ENCODE data around the gene BCKDK. TPM values are rescaled to one million over a fixed set of nuclear protein-coding genes. Genes with fewer than 3 reads are reported as not detected.

Gene BCKDK
- total and polyA plus RNA-seq, 12 donors = 26.1 to 90.9 (median 71.4) TPM

DNA sequence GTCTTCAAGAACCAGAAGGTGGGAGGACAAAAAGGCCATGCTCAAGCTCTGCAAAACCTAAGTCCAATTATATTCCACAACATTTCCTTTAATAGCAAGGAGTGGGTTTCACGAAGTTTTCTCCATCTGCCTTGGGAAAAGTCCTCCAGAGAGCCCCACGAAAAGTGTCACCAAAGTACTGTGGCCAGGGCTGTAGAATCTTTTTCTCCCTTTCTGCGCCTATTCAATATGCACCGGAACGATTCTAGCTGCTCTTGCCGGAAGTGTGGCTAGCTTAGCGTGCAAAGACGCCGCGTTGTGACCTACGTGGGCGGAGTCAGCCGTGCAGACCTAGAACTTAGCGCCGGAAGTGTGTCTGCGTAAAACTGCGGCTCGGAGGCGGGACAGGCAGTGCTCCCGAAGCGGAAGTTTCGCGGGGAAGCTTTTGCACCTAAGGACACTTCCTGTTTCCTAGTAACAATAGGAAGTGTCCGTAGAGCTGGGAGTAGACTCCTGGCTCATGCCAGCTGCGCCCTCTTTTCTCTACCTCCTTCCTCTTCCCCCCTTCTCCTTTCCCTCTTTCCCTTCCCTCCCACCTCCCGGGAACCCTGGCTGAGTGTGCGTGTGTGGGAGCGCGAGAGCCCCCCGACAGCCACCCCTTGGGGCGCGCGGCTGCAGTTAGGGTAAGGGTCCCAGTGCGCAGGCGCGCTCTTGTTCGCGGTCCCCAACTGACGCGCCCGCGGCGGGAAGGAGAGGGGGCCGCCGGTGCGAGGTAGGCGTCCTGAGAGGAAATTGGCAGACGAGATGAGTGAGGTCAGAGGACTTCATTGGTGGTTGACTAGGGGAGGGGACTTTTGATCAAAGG is 34.0 kb upstream of the BCKDK start, which contains the start of the genes ZNF646 and ZNF668:
TSS of gene ZNF646 (plus strand) at position 453 of the 844 bp plus-strand sequence. CDS start 1,903 bp downstream, outside the sequence.
TSS of gene ZNF668 (minus strand) at position 271 of the 844 bp plus-strand sequence. CDS start 9,781 bp downstream, outside the sequence.
- no peaks in the 10 kb centered on the region for H3K9me3 ChIP-seq
- WGBS, 2 donors = 0% methylated on average over 48 of the region's 48 CpGs
- no peaks in the 10 kb centered on the region for H3K27me3 ChIP-seq
- peaks cover 0 to 35% (median 28%) of the 10 kb centered on the region in 9 donors for H3K36me3 ChIP-seq
- ATAC-seq = peak; percentile 93 to 99 (median 96)
- H3K27ac ChIP-seq = peak within 1 kb of the TSS; percentile 87 to 99 (median 96)
- TF ChIP-seq, protein P1, sequence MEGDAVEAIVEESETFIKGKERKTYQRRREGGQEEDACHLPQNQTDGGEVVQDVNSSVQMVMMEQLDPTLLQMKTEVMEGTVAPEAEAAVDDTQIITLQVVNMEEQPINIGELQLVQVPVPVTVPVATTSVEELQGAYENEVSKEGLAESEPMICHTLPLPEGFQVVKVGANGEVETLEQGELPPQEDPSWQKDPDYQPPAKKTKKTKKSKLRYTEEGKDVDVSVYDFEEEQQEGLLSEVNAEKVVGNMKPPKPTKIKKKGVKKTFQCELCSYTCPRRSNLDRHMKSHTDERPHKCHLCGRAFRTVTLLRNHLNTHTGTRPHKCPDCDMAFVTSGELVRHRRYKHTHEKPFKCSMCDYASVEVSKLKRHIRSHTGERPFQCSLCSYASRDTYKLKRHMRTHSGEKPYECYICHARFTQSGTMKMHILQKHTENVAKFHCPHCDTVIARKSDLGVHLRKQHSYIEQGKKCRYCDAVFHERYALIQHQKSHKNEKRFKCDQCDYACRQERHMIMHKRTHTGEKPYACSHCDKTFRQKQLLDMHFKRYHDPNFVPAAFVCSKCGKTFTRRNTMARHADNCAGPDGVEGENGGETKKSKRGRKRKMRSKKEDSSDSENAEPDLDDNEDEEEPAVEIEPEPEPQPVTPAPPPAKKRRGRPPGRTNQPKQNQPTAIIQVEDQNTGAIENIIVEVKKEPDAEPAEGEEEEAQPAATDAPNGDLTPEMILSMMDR (IDR thresholded peaks at IDR 0.05) = no peak
- DNase-seq = peak; percentile 97 to 99
- intact Hi-C loops (cut with DNase I) = loop anchor here in 9 of 10 donors (1.0 to 10.0 kb wide), 12 partner anchors 21 to 111 kb away; partner anchors contain the start of genes STX4 (in 7 of the 9), HSD3B7 (in 3 of the 9), BCKDK (in 1 of the 9) and FUS (in 1 of the 9)
- H3K4me3 ChIP-seq = peak within 1 kb of the TSS; percentile 74 to 99 (median 84)
- peaks cover 2 to 33% (median 27%) of the 10 kb centered on the region in 9 donors for H3K4me1 ChIP-seq

DNA sequence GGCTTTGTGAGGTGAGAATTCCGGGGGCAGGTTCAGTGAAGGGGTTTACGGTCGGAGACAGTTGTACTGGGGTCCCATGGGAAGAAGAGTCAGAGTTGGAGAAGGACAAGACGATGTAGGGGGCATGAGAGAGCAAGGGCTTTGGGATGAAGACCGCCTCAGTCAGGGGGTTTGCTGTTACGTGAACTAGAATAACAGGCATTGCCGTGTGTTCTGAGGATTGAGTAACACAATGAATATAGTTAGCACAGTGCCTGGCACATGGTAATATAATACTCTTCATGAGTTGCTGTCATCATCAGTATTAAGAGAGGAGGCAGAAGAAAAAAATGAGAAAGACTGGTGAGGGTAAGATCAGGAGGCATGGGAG is 33.4 kb upstream of the BCKDK start:
- H3K27ac ChIP-seq = peak overlapping the region; percentile 66 to 99 (median 96)
- H3K27me3 ChIP-seq = no peaks in the 10 kb centered on the region
- DNase-seq = no peak
- intact Hi-C loops (cut with DNase I) = loop anchor here in 9 of 10 donors (1.0 to 10.0 kb wide), 12 partner anchors 21 to 110 kb away; partner anchors contain the start of genes STX4 (in 7 of the 9), HSD3B7 (in 3 of the 9), BCKDK (in 1 of the 9) and FUS (in 1 of the 9)
- H3K9me3 ChIP-seq = no peaks in the 10 kb centered on the region
- TF ChIP-seq, protein P1 (IDR thresholded peaks at IDR 0.05) = no peak
- peak overlapping the region; percentile 74 to 99 (median 84) for H3K4me3 ChIP-seq
- ATAC-seq = no peak
- H3K36me3 ChIP-seq = peaks cover 0 to 41% (median 34%) of the 10 kb centered on the region in 9 donors
- 0 to 1% methylated on average over 7 of the region's 7 CpGs for WGBS, 2 donors
- peaks cover 2 to 33% (median 27%) of the 10 kb centered on the region in 9 donors for H3K4me1 ChIP-seq

GRCh38 chr16:31076319-31076718 is 31.9 kb upstream of the BCKDK start:
- DNase-seq = no peak
- Histone ChIP-seq H3K4me3 (no peak overlapping the region), H3K4me1 (peaks cover 2 to 30% (median 25%) of the 10 kb centered on the region in 9 donors), H3K9me3 (no peaks in the 10 kb centered on the region), H3K27ac (no peak overlapping the region), H3K27me3 (no peaks in the 10 kb centered on the region), H3K36me3 (peaks cover 0 to 56% (median 47%) of the 10 kb centered on the region in 9 donors)
- TF ChIP-seq, protein P1 (IDR thresholded peaks at IDR 0.05) = no peak
- ATAC-seq = no peak
- WGBS, 2 donors = 68 to 74% methylated on average over 16 of the region's 16 CpGs
- intact Hi-C loops (cut with DNase I) = loop anchor here in 1 of 10 donors (10.0 kb wide), 2 partner anchors 92 to 108 kb away; partner anchors contain the start of genes FUS and HSD3B7

DNA sequence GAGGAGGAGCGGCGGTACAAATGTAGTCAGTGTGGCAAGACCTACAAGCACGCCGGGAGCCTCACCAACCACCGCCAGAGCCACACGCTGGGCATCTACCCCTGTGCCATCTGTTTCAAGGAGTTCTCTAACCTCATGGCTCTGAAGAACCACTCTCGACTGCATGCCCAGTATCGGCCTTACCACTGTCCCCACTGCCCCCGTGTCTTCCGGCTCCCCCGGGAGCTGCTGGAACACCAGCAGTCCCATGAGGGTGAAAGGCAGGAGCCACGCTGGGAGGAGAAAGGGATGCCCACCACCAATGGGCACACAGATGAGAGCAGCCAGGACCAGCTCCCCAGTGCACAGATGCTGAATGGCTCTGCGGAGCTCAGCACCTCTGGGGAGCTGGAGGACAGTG is 31.2 kb upstream of the BCKDK start:
- ATAC-seq = no peak
- no peak overlapping the region for H3K27ac ChIP-seq
- TF ChIP-seq, protein P1 (IDR thresholded peaks at IDR 0.05) = no peak
- no peak for DNase-seq
- no peak overlapping the region for H3K4me3 ChIP-seq
- H3K36me3 ChIP-seq = peaks cover 0 to 62% (median 47%) of the 10 kb centered on the region in 9 donors
- intact Hi-C loops (cut with DNase I) = loop anchor here in 1 of 10 donors (10.0 kb wide), 2 partner anchors 92 to 108 kb away; partner anchors contain the start of genes FUS and HSD3B7
- peaks cover 2 to 29% (median 21%) of the 10 kb centered on the region in 9 donors for H3K4me1 ChIP-seq
- 94 to 95% methylated on average over 13 of the region's 13 CpGs for WGBS, 2 donors
- H3K9me3 ChIP-seq = no peaks in the 10 kb centered on the region
- H3K27me3 ChIP-seq = no peaks in the 10 kb centered on the region

Data from heart right ventricle (tissue), 16 donors.